Measurements from ENCODE around the gene PELI2.

GRCh38 chr14:56324454-56324853 is 206.2 kb downstream of the PELI2 start:
- no peak for TF ChIP-seq CTCF (conservative IDR thresholded peaks at IDR 0.05 in 1 of 2, IDR thresholded peaks at IDR 0.05 in 1 of 2; ENCODE audit: low read depth in 1 of 2, low read length in 2 of 2)
- no peak for TF ChIP-seq EZH2 (IDR thresholded peaks at IDR 0.05; ENCODE audit: low read length, missing control alignments)
